ENCODE results near the gene CCNC. TPM values are rescaled to one million over a fixed set of nuclear protein-coding genes. Genes with fewer than 3 reads are reported as not detected.

The CCNC gene
- total and polyA plus RNA-seq, 2 of the 13 experiments (the other 11 are each of a cell fraction or from before 2014, with no cell fraction given) = 69.6 to 141 TPM

DNA sequence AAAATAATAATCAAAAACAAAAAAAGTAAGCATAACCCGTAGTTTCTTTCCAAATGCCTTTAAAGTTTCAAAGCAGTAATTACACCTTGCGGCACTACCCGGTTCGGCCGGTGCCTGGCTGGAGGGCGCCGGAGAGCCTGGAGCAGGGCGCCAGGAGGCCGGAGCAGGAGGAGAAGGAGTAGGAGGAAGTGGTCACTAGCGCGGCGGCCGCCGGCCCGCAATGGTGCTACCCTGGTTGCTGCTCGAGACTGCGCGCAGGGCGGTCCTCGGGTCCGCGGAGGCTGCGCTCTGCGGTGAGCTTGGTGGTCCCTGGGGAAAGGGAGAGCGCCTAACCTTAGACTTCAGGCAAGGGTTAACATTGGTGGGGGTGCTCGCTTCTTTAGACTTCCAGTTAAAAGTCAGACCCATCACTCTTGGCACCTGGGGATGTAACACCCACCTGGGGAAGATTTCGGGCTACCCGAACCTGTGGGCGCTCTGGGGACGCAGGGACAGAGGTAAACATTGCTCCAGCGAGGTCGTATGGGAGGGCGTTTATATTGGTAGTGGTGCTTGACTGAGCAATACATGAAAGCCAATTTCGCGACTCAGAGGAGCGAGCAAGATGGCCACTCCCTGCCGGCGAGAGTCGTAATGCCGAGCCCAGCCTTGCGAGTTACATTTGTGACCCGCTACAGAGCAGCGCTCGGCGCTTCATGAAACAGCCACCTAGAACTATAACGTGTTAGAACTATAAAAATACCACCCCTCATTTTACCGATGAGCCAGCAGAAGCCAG is 47.4 kb downstream of the CCNC start (continued):
- 0 out of 2 replicates have a peak, but pooled peaks have one; percentile 17 for TF ChIP-seq ZNF510 (CRISPR knock-in tag; IDR thresholded peaks at IDR 0.05; ENCODE audit: low read depth)
- peak; percentile 94 for TF ChIP-seq PHF8 (CRISPR knock-in tag; IDR thresholded peaks at IDR 0.05)
- no peak for TF ChIP-seq RNF2 (conservative IDR thresholded peaks at IDR 0.05; ENCODE audit: low read depth)
- no peak for TF ChIP-seq ZNF333 (CRISPR knock-in tag; IDR thresholded peaks at IDR 0.05; ENCODE audit: borderline replicate concordance)
- no peak for TF ChIP-seq NFYC (CRISPR knock-in tag; IDR thresholded peaks at IDR 0.05)
- no peak for TF ChIP-seq ZNF720 (CRISPR knock-in tag; IDR thresholded peaks at IDR 0.05)
- no peak for TF ChIP-seq GTF3A (CRISPR knock-in tag; conservative IDR thresholded peaks at IDR 0.05)
- TF ChIP-seq ZKSCAN1 (IDR thresholded peaks at IDR 0.05; ENCODE audit: low read length) = no peak
- no peak for TF ChIP-seq MATR3 (CRISPR knock-in tag; IDR thresholded peaks at IDR 0.05)
- no peak for TF ChIP-seq ZSCAN21 (CRISPR knock-in tag; IDR thresholded peaks at IDR 0.05; ENCODE audit: borderline replicate concordance)
- TF ChIP-seq, protein P1, sequence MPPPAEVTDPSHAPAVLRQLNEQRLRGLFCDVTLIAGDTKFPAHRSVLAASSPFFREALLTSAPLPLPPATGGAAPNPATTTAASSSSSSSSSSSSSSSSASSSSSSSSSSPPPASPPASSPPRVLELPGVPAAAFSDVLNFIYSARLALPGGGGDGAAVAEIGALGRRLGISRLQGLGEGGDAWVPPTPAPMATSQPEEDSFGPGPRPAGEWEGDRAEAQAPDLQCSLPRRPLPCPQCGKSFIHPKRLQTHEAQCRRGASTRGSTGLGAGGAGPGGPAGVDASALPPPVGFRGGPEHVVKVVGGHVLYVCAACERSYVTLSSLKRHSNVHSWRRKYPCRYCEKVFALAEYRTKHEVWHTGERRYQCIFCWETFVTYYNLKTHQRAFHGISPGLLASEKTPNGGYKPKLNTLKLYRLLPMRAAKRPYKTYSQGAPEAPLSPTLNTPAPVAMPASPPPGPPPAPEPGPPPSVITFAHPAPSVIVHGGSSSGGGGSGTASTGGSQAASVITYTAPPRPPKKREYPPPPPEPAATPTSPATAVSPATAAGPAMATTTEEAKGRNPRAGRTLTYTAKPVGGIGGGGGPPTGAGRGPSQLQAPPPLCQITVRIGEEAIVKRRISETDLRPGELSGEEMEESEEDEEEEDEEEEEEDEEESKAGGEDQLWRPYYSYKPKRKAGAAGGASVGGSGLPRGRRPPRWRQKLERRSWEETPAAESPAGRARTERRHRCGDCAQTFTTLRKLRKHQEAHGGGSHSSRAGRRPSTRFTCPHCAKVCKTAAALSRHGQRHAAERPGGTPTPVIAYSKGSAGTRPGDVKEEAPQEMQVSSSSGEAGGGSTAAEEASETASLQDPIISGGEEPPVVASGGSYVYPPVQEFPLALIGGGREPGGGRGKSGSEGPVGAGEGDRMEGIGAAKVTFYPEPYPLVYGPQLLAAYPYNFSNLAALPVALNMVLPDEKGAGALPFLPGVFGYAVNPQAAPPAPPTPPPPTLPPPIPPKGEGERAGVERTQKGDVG (CRISPR knock-in tag; IDR thresholded peaks at IDR 0.05; ENCODE audit: borderline replicate concordance) = peak; percentile 48; the same call in 1 of the 2 replicates
- 0 out of 2 replicates have a peak, but pooled peaks have one; percentile 55 for TF ChIP-seq CBFB (CRISPR knock-in tag; IDR thresholded peaks at IDR 0.05)
- TF ChIP-seq ZSCAN30 (CRISPR knock-in tag; IDR thresholded peaks at IDR 0.05) = no peak
- no peak for TF ChIP-seq KAT2B (IDR thresholded peaks at IDR 0.05; ENCODE audit: borderline replicate concordance, low read depth, low read length)
- peak; percentile 84; the same call in 1 of the 2 replicates for TF ChIP-seq SRY (CRISPR knock-in tag; IDR thresholded peaks at IDR 0.05)
- TF ChIP-seq JUNB (CRISPR knock-in tag; IDR thresholded peaks at IDR 0.05; ENCODE audit: borderline replicate concordance) = no peak
- peak; percentile 89 for TF ChIP-seq ZNF652 (CRISPR knock-in tag; IDR thresholded peaks at IDR 0.05; ENCODE audit: borderline replicate concordance, low read depth)
- TF ChIP-seq RXRA (CRISPR knock-in tag; IDR thresholded peaks at IDR 0.05) = peak; percentile 27; the same call in 1 of the 2 replicates
- 0 out of 2 replicates have a peak, but pooled peaks have one; percentile 23 for TF ChIP-seq ZFP36L1 (CRISPR knock-in tag; IDR thresholded peaks at IDR 0.05)
- no peak for TF ChIP-seq ZFP36L2 (CRISPR knock-in tag; IDR thresholded peaks at IDR 0.05)
- TF ChIP-seq ZNF792 (CRISPR knock-in tag; IDR thresholded peaks at IDR 0.05) = peak; percentile 55; the same call in 1 of the 2 replicates
- TF ChIP-seq, protein P2, sequence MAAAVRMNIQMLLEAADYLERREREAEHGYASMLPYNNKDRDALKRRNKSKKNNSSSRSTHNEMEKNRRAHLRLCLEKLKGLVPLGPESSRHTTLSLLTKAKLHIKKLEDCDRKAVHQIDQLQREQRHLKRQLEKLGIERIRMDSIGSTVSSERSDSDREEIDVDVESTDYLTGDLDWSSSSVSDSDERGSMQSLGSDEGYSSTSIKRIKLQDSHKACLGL (CRISPR knock-in tag; IDR thresholded peaks at IDR 0.05) = no peak
- TF ChIP-seq ZNF263 (CRISPR knock-in tag; IDR thresholded peaks at IDR 0.05) = no peak
- no peak for TF ChIP-seq DNMT1 (CRISPR knock-in tag; IDR thresholded peaks at IDR 0.05)
- peak; percentile 52 for TF ChIP-seq SALL1 (CRISPR knock-in tag; IDR thresholded peaks at IDR 0.05)
- TF ChIP-seq NFKB2 (CRISPR knock-in tag; IDR thresholded peaks at IDR 0.05; ENCODE audit: borderline replicate concordance) = peak; percentile 49; the same call in 1 of the 2 replicates
- peak; percentile 38; the same call in 1 of the 2 replicates for TF ChIP-seq ZNF558 (CRISPR knock-in tag; IDR thresholded peaks at IDR 0.05; ENCODE audit: borderline replicate concordance)
- no peak for TF ChIP-seq ZNF780A (CRISPR knock-in tag; IDR thresholded peaks at IDR 0.05)
